Hematopoietic multipotent progenitor cell treated with erythropoietin and hydrocortisone succinate and interleukin-3 and kit ligand, for 8 days (in vitro differentiated cells): ENCODE results near the gene MRPS2.
A peak's percentile ranks its signal among the peaks of the same experiment; 100 is the strongest.

Experiments
- DNase-seq: peaks from one replicate; pipeline ENCODE4 v3.0.0-alpha.2; 2015

MRPS2 gene

DNA sequence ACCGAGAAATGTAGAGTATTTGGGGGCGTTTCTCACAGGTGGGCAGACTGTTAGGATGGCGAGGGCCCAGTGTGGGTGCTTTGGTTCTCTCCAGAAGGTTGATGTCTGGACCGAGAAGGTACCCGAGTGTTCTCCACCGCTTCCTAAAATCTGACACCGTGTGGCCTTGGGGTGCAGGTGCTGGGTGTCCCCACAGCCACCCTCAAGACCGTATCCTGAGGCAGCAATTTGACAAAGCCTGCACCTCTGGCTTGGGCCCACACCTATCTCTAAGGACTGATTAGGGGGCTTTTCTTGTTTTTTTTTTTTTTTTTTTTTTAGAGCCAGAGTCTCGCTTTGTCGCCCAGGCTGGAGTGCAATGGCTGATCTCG is 19.6 kb upstream of the MRPS2 start:
- DNase-seq: no peak

DNA sequence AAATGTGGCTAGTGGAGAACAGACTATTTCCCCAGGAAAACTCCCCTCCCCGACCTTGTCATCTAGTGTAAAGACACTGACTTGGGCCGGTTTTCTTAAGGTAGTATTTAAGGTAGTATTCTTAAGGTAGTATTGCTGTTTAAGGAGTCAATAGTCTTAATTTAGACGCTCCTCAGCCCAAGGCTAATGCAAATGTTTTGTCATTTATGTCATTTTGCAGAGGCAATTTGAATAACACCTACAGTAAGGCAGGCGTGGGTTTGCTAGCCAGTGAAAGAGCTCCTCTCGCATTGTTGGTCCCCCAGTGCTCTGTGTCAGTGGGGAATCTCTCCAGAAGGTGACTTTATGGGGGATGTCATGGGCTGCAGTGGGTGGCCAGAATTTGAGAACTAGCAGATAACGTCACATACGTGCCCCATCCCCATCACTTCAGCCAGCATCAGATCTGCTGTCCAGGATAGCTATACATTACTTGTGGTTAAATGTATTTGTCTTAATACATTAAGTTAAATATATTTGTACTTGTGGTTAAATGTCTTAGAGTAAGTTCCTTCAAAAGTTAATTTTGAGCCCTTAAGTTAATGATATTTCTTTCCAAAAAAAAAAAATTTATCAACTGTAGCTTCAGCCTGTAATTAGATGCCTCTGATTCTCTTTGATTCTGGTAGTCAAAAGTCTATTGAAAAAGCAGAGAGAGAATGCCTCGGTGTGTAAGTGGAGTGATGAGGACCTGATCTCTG is 18.3 kb upstream of the MRPS2 start:
- no peak for DNase-seq

DNA sequence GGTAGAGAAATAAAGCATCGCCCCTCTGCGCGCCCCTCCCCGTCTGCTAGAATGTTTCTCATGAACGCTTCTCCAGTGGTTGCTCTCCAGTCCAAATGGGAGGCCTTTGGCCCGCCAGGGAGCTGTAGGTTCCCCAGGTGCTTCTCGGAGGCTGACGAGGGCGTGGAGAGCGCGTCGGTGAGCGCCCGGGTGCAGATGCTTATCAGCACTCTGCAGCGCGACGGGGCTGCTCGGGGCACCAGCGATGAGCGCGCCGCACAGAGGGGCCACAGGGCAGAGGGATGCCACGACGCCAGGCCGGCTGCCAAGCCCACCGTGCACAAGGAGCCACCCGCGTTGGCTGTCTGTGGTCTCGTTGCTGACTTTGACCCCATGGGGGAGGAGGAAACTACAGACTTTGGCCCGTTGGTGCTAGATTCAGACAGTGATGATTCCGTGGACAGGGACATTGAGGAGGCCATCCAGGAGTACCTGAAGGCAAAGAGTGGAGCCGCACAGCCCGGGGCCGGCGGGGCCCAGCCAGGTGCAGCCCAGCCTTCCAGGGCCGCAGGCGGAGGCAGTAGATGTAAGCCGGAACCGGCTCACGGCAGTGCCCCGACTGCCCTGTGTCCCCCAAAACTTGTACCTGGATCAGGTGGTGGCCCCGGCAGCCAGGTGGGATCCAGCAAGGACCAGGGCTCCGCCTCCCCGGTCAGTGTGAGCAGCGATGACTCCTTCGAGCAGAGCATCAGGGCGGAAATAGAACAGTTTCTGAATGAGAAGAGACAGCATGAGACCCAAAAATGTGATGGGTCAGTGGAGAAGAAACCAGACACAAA is 15.8 kb upstream of the MRPS2 start:
- DNase-seq: no peak

DNA sequence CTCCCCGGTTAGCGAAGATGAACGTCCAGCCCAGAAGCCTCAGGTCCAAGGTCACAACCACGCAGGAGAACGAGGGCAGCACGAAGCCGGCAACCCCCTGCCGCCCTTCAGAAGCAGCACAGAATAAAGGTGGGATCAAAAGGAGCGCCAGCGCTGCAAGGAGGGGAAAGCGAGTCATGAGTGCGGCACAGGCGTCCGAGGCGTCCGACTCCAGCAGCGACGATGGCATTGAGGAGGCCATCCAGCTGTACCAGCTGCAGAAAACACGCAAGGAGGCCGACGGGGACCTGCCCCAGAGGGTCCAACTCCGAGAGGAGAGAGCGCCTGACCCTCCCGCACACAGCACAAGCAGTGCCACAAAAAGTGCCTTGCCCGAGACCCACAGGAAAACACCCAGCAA is 15.1 kb upstream of the MRPS2 start:
- DNase-seq: no peak

DNA sequence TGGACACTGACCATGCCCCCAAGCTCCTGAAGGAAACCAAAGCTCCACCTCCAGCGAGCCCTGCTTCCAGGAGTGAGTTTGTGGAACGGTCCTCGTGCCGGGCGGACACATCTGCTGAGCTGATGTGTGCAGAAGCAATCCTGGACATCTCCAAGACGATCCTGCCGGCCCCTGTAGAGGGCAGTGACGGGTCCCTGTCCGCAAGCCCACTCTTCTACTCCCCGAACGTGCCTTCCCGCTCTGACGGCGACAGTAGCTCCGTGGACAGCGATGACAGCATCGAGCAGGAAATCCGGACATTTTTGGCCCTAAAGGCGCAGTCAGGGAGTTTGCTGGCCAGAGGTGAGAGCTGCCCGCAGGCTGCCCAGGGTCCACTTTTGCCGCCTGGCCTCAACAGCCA is 14.7 kb upstream of the MRPS2 start:
- no peak for DNase-seq

DNA sequence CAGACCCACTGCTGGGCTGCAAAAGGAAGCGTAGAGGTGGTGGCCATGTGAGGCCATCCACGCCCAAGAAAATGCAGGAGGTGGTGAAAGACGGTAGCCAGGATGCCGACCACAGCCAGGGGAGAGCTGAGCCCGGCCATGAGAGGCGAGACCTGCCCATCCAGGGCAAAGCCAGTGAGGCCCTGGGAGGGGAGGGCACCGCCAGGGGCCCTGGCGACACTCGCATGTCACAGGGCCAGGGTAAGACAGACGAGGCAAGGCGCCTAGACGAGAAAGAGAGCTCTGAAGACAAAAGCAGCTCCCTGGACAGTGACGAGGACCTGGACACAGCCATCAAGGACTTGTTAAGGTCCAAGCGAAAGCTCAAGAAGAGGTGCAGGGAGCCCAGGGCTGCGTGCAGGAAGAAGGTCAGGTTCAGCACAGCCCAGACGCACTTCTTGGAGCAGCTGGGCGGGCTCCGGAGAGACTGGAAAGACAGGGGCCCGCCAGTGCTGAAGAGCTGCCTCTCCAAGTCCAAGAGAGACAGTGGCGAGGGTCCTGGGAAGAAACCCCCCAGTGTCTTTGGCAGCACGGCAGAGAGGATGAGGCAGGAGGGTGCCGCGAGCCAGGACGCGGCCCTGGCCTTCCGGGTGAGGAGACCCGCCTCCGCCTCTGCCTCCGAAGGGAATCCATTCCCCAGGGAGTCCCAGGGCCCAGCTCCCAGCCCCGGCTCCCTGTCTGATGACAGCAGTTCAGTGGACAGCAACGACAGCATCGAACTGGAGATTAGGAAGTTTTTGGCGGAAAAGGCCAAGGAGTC is 14.0 kb upstream of the MRPS2 start:
- DNase-seq: no peak

DNA sequence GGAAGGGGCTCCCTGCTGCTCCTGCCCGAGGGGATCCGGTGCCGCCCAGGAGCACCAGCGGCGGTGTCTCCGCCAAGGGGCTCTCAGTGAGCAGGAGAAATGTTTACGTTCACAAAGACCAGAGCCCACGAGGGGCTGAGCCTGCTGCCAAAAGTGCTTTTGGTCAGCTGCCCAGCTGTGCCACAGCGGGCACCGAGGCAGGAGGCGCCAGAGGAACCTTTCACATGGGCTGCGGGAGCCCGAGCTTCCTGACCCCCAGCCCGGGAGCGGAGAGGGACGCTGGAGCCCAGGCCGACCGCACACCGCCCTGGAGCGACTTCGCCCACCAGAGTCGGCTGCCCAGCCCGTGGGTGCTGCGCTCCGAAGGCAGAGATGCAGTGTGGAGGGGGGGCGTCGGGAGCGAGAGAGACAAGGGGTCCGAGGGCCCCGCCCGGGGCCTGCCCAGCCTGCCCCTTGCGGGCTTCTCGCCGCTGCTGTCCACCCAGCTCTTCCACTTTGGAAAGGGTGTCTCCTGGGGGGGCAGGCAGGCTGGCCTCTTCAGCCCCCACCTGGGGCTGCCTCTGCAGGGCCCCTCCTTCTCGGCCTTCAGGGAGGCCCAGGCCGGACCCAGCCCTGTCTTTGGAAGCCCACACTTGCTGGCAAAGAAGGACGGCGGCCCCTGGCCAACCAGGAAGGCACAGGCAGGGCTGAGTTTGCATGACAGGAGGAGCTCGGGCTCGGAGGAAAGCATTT is 13.0 kb upstream of the MRPS2 start:
- DNase-seq: no peak

DNA sequence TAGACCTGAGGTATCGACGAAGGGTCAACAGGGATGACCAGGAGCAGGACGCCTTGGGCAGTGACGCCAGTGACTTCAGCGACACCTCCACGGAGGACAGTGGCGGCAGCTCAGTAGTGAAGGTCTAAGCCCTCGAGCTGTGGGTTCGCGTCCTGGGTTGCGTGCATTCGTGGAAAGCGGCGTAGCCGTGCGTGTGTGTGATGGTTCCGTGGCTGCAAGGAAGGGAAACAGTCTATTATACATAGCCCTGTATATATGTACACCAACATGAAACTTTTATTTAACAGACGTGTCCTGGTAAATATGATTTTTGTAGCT is 12.5 kb upstream of the MRPS2 start:
- no peak for DNase-seq

DNA sequence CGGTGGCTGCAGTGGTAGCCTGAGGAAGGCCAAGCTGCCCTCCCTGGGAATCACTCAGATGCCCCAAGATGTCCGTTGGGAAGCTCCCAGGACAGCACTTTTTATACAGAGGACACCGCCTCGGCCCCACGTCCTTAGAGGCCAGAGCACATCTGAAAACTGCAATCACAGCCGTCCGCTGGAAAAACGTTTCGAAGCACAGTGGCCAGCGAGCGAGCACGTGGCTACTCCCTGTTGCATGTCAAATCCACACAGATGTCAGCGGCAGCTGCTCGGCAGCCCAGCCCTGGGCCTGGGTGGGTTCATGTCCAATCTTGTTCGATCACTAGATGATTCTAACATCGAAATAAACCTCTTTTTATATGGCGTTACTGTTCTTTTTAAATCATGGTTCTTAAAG is 12.0 kb upstream of the MRPS2 start:
- no peak for DNase-seq

DNA sequence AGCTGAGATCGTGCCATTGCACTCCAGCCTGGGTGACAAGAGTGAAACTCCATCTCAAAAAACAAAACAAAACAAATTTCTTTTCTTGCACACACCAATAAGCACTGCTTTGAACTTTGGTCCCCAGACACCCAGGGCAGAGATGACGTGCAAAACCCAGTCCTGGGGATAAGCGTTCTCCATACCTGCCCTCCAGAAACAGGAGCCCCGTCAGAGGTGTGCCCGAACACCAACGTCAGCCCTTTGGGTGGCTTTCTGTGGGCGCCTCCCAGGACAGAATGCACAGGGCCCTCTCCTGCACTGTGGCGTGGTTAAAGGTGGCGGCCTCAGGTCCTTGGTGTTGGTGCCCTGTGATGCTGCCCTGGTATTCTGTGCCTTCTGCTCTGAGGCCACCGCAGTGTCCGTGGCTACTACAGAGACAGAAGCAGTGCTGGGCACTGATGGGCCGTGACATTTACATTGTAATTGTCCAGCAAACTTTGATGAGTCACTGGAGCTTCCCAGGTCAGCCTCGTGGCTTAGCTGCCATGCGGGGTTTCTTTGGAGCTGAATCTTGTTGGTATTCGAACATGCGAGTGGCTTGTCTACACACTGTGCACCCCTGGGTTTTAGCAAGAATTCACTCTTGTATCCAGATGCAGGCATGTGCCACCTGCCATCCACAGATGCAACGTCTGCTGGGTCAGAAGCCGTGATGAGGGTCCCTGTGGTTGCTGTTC is 11.1 kb upstream of the MRPS2 start:
- no peak for DNase-seq

DNA sequence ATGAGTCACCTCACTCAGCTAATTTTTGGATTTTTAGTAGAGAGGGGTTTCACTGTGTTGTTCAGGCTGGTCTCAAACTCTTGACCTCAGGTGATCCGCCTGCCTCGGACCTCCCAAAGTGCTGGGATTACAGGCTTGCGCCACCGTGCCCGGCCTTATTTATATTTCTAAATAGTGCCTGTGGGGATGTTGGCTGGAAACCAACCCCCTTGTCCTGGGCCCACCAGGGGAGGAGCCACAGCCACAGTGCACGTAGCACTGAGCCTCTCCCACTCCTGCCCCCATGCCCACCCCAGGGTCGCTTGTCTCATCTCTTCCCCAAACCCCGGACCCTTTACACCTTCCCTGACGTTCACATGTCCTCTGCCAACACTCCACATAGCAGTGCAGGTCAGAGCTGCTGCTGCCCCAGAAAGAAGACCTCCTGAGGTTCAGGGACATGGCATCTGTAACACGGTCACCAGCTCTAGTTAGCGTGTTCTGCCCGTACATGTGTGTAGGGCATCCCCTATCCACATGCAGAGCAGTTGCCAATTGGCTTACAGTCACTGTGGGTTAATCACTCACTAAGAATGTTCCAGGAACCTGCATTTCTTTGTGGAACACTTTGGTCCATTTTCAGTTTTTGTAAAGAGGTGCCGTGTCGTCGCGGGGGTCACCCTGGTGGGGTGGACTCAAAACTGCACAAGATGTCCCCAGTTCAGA is 10.2 kb upstream of the MRPS2 start:
- no peak for DNase-seq

DNA sequence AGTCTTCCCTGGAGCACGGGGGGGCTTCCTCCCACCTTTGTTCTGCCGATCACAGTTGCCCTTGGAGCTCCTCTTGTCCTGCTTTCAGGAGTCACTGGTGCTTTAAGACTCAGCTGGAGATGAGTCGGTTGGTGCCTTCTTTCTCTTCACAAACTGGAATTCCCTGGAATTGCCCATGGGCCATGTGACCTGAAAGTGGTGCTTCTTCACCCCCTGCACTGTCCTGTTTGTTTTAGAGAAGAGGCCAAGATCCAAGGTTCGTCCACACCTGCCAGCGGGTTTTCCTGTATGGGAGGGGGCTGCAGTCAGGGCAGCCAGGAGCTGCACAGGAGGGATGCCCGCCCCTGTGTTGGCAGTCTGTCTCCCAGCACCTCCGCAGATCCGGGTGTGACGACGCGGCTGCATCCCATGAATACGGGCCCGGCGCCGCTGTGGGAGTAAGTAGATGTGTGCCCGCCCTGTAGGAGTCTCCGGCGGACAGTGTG is 9.5 kb upstream of the MRPS2 start:
- DNase-seq: no peak

DNA sequence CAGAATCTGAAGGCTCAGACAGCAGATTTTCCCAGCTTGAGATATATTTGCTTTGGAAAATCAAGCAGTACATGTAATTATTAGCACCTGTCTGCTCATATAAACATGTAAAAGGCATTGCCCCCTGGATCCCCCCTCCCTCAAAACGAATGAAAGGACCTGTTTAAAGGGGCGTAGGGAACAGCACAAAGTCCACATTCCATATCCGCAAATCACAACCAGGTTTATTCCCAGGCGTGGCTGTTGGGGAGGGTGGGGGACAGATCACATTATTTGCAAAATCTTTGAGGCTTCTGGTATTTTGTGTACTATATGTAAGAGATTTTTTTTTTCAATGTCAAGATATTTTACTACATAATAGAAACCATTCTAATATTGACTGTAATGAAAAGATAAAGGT is 8.7 kb upstream of the MRPS2 start:
- DNase-seq: no peak

DNA sequence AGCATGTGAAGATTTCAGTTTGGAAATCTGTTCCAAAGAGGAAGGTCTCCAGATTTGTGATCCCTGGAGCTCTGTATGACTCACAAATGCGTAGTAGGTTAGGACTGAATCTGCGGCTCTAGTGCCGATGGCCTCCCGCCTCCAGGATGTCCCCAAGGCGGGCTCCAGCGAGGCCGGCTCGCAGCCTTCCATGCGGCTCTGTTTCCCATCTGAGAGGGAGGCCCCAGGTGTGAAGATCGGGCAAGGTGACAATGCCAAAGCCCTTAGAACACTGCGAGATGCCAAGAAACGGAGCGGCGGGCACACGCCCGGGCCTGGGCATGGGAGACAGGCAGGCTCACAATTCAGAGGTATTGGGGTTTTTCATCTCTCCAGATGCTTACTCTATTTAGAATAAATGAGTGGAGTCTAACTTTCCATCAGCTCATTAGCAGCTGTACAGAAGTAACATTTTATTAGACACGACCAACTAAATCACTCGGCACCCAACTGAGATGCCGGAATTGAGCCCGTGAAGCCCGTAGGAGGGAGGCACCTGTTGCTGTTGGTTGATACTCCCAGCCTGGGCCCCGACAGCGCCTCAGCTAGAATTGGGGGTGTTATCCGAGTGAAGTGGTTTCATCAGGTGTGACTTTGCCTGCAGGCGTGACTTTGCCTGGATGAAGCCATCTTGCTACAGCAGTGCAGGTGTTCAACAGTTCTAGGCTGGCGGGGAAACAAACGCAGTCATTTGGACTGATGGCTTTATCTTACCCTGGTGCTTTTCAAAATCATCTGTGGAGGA is 7.4 kb upstream of the MRPS2 start:
- no peak for DNase-seq

DNA sequence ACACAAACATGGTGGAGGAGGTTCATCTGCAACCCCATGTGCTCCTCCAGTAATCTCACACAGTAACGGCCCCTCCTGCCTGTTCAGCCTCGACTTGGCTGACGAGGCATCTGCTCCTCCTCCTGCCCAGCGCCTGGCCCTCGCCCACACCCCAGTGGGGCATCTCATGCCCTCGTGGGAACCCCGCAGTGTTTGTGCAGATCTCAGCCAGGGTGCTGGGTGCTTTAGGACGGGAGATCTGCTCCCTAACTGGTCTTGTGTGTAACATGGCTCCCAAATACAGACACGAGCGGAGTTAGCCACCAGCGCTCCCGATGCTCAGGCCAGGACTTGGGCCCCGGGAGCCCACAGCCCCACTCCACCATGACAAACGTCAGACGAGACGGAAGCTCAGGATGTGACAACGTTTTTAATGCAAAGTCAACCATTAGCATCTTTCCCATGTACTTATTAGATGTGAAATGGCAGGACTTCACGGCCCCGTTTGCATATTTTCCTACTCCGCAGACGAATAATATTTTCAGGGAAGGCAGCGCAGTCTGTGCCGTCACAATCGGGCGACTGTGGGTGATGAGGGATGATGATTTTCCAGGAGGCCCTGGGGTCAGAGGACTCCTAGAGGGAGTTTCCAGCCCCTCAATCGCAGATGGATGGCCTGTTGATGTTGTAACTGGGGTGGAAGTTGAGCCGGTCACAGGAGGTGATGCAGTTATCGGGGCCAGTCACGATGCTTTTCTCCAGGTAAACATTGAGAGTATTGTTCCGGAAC is 5.5 kb upstream of the MRPS2 start:
- DNase-seq: no peak

DNA sequence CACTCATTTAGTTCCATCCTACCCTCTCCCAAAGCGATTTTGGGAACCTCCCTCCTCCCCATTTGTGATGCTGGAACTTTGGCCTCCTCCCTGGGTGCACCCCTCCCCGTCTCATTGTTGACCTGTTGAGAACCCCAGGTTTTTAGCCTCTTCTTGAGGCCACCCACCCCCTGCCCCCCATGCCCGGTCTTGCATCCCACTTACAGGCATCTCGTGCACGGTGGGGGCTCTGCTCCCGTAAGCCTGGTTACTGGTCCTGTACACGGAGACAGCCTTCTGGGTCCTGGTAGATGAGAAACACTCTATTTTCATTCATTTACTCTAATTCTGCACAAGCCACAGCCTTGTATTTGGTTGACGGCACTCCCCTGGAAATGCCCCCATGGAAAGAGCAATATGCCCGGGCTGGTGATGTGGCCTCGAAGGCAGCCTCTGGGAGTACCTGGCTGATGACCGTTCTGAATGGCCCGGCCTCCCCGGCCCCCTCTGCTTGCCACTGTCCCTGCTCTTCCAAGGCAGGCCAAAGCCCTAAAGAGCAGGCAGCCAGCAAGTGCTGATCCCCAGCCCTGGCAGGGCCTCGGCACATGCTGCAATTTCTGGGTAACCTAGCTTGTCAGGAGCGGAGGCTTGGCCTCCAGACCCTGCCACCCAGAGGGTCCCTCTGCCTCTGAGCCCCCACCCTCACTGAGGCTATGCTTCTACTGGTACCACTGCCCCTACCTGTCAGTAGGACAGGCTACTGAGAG is 1.9 kb upstream of the MRPS2 start:
- DNase-seq: no peak

DNA sequence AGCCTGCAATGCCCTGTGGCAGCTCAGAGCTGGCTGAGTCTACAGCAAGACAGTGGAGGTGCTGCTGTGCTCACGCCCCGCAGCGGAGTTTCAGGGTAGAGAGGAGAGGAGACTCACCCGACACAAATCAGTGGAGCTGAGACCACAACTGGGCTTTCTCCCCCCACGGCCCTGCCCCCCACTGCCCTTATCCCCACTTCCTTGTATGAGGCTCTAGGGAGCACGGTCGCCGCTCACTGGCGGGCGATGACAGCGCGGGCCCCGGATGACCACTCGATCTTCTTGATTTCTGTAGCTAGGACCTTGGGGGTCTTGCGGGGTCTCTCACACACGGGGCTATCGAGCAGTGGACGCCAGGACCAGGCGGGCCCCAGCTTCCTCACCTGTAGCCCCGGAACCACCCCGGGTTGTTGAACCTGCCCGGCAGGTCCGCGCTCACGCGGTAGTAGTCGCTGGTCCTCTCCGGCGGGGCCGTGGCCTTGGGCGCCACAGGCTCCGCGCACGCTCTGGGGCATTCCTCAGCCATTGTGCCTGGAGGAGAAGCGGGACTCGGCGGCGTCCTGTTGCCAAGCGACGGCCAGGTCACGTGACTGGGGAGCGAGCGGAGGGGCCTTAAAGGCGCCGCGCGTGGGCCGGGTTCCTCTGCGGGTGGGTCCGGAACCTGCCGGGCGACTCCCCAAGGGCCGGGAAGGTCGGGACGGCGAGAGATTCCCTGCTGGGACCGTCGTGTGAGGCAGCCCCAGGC is 984 bp upstream of the MRPS2 start:
- peak; percentile 87 for DNase-seq

DNA sequence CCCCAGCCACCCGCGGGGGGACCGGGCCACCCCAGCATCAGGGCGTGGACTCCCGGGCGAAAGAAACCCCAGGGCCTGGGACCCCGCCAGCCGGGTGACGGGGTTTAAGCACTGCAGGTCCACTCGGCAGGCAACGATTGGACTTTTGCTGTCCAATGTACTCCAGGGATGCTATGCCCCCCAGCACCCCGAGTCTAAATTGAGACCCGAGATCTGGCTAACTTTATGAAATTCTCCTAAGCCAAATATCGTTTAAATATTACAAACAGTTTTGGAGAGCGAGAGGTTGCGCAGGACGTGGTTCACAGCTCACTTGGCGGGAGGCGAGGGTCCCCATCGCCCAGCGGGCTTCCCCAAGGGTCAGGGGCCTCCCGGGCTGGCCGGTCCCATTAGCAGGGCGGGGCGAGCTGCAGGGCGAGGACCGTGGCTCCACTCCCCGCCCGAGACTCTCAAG is 384 bp upstream of the MRPS2 start:
- DNase-seq: no peak
